ENCODE data around the gene TRAIP.

DNA sequence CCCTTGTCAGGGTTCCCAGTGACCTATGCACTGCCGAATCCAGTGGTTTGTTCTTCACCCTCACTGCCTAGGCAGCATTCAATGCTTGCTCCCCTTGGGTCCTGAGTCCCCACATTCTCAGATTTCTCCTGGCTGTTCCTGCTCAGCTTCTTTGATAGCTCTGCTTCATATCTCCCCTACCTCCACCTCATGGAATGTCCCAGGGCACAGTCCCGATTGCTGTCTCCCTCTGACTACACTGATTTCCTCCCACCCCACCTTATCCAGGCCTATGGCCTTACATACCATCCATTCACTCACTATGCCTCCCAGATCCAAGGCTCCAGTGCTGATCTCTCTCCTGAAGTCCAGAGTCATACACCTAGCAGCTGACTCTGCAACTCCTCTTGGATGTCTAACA is 55.2 kb downstream of the TRAIP start:
- TF ChIP-seq, protein P1, sequence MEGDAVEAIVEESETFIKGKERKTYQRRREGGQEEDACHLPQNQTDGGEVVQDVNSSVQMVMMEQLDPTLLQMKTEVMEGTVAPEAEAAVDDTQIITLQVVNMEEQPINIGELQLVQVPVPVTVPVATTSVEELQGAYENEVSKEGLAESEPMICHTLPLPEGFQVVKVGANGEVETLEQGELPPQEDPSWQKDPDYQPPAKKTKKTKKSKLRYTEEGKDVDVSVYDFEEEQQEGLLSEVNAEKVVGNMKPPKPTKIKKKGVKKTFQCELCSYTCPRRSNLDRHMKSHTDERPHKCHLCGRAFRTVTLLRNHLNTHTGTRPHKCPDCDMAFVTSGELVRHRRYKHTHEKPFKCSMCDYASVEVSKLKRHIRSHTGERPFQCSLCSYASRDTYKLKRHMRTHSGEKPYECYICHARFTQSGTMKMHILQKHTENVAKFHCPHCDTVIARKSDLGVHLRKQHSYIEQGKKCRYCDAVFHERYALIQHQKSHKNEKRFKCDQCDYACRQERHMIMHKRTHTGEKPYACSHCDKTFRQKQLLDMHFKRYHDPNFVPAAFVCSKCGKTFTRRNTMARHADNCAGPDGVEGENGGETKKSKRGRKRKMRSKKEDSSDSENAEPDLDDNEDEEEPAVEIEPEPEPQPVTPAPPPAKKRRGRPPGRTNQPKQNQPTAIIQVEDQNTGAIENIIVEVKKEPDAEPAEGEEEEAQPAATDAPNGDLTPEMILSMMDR (IDR thresholded peaks at IDR 0.05), result no peak
- TF ChIP-seq POLR2A (IDR thresholded peaks at IDR 0.05), result no peak
